GM23338 (cell line): ENCODE measurements around the gene BFSP2. TPM values are rescaled to one million over a fixed set of nuclear protein-coding genes. Genes with fewer than 3 reads are reported as not detected.

Source experiments
- ATAC-seq: fragments of 200-7000 bp; cut with Tn5 transposase; 3 replicates; pipeline ENCODE4 v1.9.1; 2020
- DNase-seq: peaks from one replicate; pipeline ENCODE4 v3.0.0-alpha.2; 2015; ENCODE audit warnings: low spot score
- H2AFZ ChIP-seq: fragments of 200-600 bp; sonication (generic); 2 replicates; pipeline ENCODE4 v1.8.0; 2016; ENCODE audit warnings: antibody characterized with exemption, mild to moderate bottlenecking, moderate library complexity
- H3F3A ChIP-seq: fragments of 200-600 bp; sonication (generic); replicated peaks from 2 replicates; pipeline ENCODE4 v1.8.0; 2017; ENCODE audit warnings: antibody characterized with exemption, mixed run types, low read depth
- H3K27ac ChIP-seq: fragments of 200-600 bp; sonication (generic); 2 replicates; pipeline ENCODE4 v1.6.1; 2016; ENCODE audit warnings: low read depth
- H3K27me3 ChIP-seq: fragments of 200-600 bp; sonication (generic); 2 replicates; pipeline ENCODE4 v1.8.0; 2016; ENCODE audit warnings: mild to moderate bottlenecking, mixed run types, moderate library complexity; ENCODE audit not compliant: insufficient read depth
- H3K36me3 ChIP-seq: fragments of 200-600 bp; sonication (generic); 2 replicates; pipeline ENCODE4 v1.8.0; 2016; ENCODE audit warnings: mild to moderate bottlenecking; ENCODE audit not compliant: insufficient read depth
- H3K4me1 ChIP-seq: fragments of 200-600 bp; sonication (generic); 2 replicates; pipeline ENCODE4 v1.8.0; 2016; ENCODE audit warnings: mild to moderate bottlenecking, moderate library complexity; ENCODE audit not compliant: insufficient read depth
- H3K4me2 ChIP-seq: fragments of 200-600 bp; sonication (generic); 2 replicates; pipeline ENCODE4 v1.7.1; 2017; ENCODE audit warnings: mixed run types
- H3K4me3 ChIP-seq: fragments of 200-600 bp; sonication (generic); 2 replicates; pipeline ENCODE4 v1.6.1; 2016; ENCODE audit warnings: mixed run types
- H3K79me2 ChIP-seq: fragments of 200-600 bp; sonication (generic); replicated peaks from 2 replicates; pipeline ENCODE4 v1.8.0; 2017; ENCODE audit warnings: mild to moderate bottlenecking; ENCODE audit not compliant: insufficient read depth
- H3K9me2 ChIP-seq: fragments of 200-600 bp; sonication (generic); 2 replicates; pipeline ENCODE4 v1.8.0; 2017; ENCODE audit not compliant: insufficient read depth
- H4K20me1 ChIP-seq: fragments of 200-600 bp; sonication (generic); replicated peaks from 2 replicates; pipeline ENCODE4 v1.8.0; 2017; ENCODE audit warnings: mild to moderate bottlenecking; ENCODE audit not compliant: insufficient read depth
- H3K27ac Mint-ChIP-seq: 2 replicates; pipeline ENCODE4 v1.8.0; 2020; ENCODE audit warnings: inconsistent platforms, mild to moderate bottlenecking, moderate library complexity, mixed read lengths
- H3K27me3 Mint-ChIP-seq: 3 replicates; pipeline ENCODE4 v1.8.0; 2022; ENCODE audit warnings: low read depth, mild to moderate bottlenecking, moderate library complexity, mixed read lengths, inconsistent platforms; ENCODE audit not compliant: insufficient read depth, poor library complexity
- H3K36me3 Mint-ChIP-seq: 3 replicates; pipeline ENCODE4 v1.8.0; 2021; ENCODE audit warnings: low read depth, mild to moderate bottlenecking, inconsistent platforms, moderate library complexity, mixed read lengths
- H3K4me1 Mint-ChIP-seq: 3 replicates; pipeline ENCODE4 v1.8.0; 2020; ENCODE audit warnings: mild to moderate bottlenecking, inconsistent platforms, mixed read lengths
- H3K4me3 Mint-ChIP-seq: 3 replicates; pipeline ENCODE4 v1.8.0; 2021; ENCODE audit warnings: moderate library complexity, mild to moderate bottlenecking, inconsistent platforms, mixed read lengths
- H3K9me3 Mint-ChIP-seq: 3 replicates; pipeline ENCODE4 v1.8.0; 2020; ENCODE audit warnings: moderate library complexity, mild to moderate bottlenecking, inconsistent platforms, mixed read lengths
- CREB1 ChIP-seq: fragments of 250-450 bp; sonication (Bioruptor Pico); IDR thresholded peaks from 2 replicates; pipeline ENCODE4 v1.5.0; 2020; ENCODE audit warnings: low read depth, mild to moderate bottlenecking, moderate library complexity
- JUNB ChIP-seq: IDR thresholded peaks from one replicate; pipeline ENCODE4 v1.6.1; 2016; ENCODE audit warnings: antibody characterized with exemption; ENCODE audit not compliant: unreplicated experiment
- STAT1 ChIP-seq: IDR thresholded peaks from one replicate; pipeline ENCODE4 v1.6.1; 2016; ENCODE audit warnings: antibody characterized with exemption; ENCODE audit not compliant: unreplicated experiment
- ZNF114 ChIP-seq: fragments of 250-450 bp; sonication (Bioruptor Pico); IDR thresholded peaks from 2 replicates; pipeline ENCODE4 v1.5.0; 2020; ENCODE audit warnings: mild to moderate bottlenecking, moderate library complexity
- ZNF331 ChIP-seq: fragments of 250-450 bp; sonication (Bioruptor Pico); IDR thresholded peaks from 2 replicates; pipeline ENCODE4 v1.5.0; 2020; ENCODE audit warnings: low read depth, mild to moderate bottlenecking, moderate library complexity
- polyA plus RNA-seq: library from polyadenylated mRNA; unstranded; fragments of >200 nt; fragmentation: Nextera tagmentation; extraction: Ambion mirVana; gene quantifications from 2 replicates; pipeline ENCODE4 v1.2.1, GENCODE V29; 2016
- total RNA-seq: library from RNA; depleted of rRNA; stranded (reverse); fragments of >200 nt; shearing (Covaris generic); gene quantifications from 2 replicates; pipeline ENCODE4 v1.2.3, GENCODE V29; 2014
- TF ChIP-seq, protein P1 (sequence below): IDR thresholded peaks from one replicate; pipeline ENCODE4 v1.6.1; 2018; ENCODE audit warnings: antibody characterized with exemption; ENCODE audit not compliant: unreplicated experiment
- TF ChIP-seq, protein P2 (sequence below), 2 experiments: fragments of 200-600 bp in 1 of 2; sonication (generic) in 1 of 2; conservative IDR thresholded peaks; 2 replicates each; pipeline versions ENCODE4 v1.5.1 to v1.6.1; 2016 to 2017; ENCODE audit warnings: antibody characterized with exemption in 2 of 2, low read depth in 2 of 2, mild to moderate bottlenecking in 2 of 2, moderate library complexity in 1 of 2
- TF ChIP-seq, protein P3 (sequence below): IDR thresholded peaks from 2 replicates; pipeline ENCODE4 v1.6.1; 2016; ENCODE audit warnings: antibody characterized with exemption

BFSP2 gene
- total and polyA plus RNA-seq, 2 experiments from 2014 or later: not detected

- TF ChIP-seq, protein P1, sequence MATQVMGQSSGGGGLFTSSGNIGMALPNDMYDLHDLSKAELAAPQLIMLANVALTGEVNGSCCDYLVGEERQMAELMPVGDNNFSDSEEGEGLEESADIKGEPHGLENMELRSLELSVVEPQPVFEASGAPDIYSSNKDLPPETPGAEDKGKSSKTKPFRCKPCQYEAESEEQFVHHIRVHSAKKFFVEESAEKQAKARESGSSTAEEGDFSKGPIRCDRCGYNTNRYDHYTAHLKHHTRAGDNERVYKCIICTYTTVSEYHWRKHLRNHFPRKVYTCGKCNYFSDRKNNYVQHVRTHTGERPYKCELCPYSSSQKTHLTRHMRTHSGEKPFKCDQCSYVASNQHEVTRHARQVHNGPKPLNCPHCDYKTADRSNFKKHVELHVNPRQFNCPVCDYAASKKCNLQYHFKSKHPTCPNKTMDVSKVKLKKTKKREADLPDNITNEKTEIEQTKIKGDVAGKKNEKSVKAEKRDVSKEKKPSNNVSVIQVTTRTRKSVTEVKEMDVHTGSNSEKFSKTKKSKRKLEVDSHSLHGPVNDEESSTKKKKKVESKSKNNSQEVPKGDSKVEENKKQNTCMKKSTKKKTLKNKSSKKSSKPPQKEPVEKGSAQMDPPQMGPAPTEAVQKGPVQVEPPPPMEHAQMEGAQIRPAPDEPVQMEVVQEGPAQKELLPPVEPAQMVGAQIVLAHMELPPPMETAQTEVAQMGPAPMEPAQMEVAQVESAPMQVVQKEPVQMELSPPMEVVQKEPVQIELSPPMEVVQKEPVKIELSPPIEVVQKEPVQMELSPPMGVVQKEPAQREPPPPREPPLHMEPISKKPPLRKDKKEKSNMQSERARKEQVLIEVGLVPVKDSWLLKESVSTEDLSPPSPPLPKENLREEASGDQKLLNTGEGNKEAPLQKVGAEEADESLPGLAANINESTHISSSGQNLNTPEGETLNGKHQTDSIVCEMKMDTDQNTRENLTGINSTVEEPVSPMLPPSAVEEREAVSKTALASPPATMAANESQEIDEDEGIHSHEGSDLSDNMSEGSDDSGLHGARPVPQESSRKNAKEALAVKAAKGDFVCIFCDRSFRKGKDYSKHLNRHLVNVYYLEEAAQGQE: no peak
- TF ChIP-seq JUNB: no peak
- TF ChIP-seq STAT1: no peak
- TF ChIP-seq CREB1 (CRISPR knock-in tag): no peak
- TF ChIP-seq, protein P2, sequence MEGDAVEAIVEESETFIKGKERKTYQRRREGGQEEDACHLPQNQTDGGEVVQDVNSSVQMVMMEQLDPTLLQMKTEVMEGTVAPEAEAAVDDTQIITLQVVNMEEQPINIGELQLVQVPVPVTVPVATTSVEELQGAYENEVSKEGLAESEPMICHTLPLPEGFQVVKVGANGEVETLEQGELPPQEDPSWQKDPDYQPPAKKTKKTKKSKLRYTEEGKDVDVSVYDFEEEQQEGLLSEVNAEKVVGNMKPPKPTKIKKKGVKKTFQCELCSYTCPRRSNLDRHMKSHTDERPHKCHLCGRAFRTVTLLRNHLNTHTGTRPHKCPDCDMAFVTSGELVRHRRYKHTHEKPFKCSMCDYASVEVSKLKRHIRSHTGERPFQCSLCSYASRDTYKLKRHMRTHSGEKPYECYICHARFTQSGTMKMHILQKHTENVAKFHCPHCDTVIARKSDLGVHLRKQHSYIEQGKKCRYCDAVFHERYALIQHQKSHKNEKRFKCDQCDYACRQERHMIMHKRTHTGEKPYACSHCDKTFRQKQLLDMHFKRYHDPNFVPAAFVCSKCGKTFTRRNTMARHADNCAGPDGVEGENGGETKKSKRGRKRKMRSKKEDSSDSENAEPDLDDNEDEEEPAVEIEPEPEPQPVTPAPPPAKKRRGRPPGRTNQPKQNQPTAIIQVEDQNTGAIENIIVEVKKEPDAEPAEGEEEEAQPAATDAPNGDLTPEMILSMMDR (conservative IDR thresholded peaks at IDR 0.05; ENCODE audit: low read depth in 2 of 2): no peak
- TF ChIP-seq ZNF114 (CRISPR knock-in tag): no peak
- TF ChIP-seq, protein P3, sequence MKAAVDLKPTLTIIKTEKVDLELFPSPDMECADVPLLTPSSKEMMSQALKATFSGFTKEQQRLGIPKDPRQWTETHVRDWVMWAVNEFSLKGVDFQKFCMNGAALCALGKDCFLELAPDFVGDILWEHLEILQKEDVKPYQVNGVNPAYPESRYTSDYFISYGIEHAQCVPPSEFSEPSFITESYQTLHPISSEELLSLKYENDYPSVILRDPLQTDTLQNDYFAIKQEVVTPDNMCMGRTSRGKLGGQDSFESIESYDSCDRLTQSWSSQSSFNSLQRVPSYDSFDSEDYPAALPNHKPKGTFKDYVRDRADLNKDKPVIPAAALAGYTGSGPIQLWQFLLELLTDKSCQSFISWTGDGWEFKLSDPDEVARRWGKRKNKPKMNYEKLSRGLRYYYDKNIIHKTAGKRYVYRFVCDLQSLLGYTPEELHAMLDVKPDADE: no peak
Measured at GRCh38 chr3:133414021-133414392, 14.2 kb downstream of the BFSP2 start (continued).

- Mint-ChIP-seq H3K9me3 (peaks cover 6% of the 10 kb centered on the region), H3K36me3 (no peaks in the 10 kb centered on the region), H3K27me3 (no peaks in the 10 kb centered on the region), H3K4me3 (no peak overlapping the region), H3K4me1 (no peaks in the 10 kb centered on the region; the same call in 2 of the 3 replicates), H3K27ac (no peak overlapping the region)
- DNase-seq: no peak
- no peak overlapping the region for H3K4me2 ChIP-seq
- H3K36me3 ChIP-seq: no peaks in the 10 kb centered on the region
- H3F3A ChIP-seq: no peaks in the 10 kb centered on the region
- no peak overlapping the region for H3K4me3 ChIP-seq
- TF ChIP-seq, protein P1: no peak
- no peak for TF ChIP-seq ZNF331
- no peaks in the 10 kb centered on the region for H3K9me2 ChIP-seq
- no peak for ATAC-seq
- no peaks in the 10 kb centered on the region for H3K27me3 ChIP-seq
- H3K27ac ChIP-seq: no peak overlapping the region
- H3K4me1 ChIP-seq: no peaks in the 10 kb centered on the region
- no peaks in the 10 kb centered on the region for H3K79me2 ChIP-seq
- H4K20me1 ChIP-seq: no peaks in the 10 kb centered on the region
- no peak overlapping the region for H2AFZ ChIP-seq
Measured at GRCh38 chr3:133418361-133418760, 18.5 kb downstream of the BFSP2 start.
